H1 (cell line): Measurements from ENCODE around the gene BORCS8.

Source experiments
- MAFK ChIP-seq: IDR thresholded peaks from 2 replicates; pipeline ENCODE4 v1.6.1; 2012; ENCODE audit warnings: low read depth, mild to moderate bottlenecking, improper control_type of control experiment, low read length
- TF ChIP-seq, protein P1 (sequence below), 3 experiments: IDR thresholded peaks; 1 replicate in 2 of 3; 2 replicates in 1 of 3; pipeline versions ENCODE4 v1.5.1 to v1.6.1; 2011; ENCODE audit warnings: low read length in 3 of 3, mild to moderate bottlenecking in 3 of 3, inconsistent platforms in 2 of 3, low read depth in 1 of 3, moderate library complexity in 1 of 3; ENCODE audit not compliant: insufficient read depth in 1 of 3; ENCODE audit errors: control extremely low read depth in 1 of 3

DNA sequence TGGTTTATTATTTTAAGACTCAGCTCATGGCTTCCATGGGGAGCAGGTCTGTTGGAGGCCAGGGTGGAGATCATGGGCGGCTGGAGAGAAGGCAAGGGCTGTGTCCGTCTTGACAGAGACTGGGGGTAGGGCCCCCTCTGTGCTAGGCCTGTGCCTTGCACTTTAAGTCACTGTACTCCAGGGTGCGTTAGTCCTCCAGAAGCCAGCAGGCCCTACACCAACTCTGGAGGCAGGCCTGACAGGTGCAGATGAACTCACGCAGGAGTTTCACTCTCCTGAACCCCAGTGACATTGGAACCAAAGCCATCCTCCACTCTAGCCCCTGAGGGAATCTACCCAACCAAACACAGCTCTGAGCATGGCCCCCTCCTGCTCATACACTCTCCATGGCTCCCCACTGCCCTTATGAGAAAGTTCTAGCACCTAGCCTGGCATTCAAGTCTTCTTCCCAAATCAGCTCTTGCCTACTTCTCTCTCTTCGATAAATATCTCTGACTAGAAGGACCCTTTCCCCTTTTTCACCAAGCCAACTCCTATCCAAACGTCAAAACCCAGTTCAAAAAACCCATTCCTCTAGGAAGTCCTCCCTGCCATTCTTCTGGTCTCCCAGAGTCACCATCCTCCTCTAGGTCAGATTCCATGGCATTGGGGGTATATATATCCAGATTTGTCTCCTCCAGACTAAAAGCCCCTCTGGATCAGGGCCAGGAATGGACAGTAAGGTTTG is 37.0 kb downstream of the BORCS8 start:
- TF ChIP-seq, protein P1, sequence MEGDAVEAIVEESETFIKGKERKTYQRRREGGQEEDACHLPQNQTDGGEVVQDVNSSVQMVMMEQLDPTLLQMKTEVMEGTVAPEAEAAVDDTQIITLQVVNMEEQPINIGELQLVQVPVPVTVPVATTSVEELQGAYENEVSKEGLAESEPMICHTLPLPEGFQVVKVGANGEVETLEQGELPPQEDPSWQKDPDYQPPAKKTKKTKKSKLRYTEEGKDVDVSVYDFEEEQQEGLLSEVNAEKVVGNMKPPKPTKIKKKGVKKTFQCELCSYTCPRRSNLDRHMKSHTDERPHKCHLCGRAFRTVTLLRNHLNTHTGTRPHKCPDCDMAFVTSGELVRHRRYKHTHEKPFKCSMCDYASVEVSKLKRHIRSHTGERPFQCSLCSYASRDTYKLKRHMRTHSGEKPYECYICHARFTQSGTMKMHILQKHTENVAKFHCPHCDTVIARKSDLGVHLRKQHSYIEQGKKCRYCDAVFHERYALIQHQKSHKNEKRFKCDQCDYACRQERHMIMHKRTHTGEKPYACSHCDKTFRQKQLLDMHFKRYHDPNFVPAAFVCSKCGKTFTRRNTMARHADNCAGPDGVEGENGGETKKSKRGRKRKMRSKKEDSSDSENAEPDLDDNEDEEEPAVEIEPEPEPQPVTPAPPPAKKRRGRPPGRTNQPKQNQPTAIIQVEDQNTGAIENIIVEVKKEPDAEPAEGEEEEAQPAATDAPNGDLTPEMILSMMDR (IDR thresholded peaks at IDR 0.05; ENCODE audit: control extremely low read depth in 1 of 3, insufficient read depth in 1 of 3, low read depth in 1 of 3, low read length in 3 of 3) = peak in 2 of 3 experiments; percentile 21 to 24; a peak in 3 of 4 replicates
- no peak for TF ChIP-seq MAFK
